Measurements from ENCODE around the gene ARG2. TPM values are rescaled to one million over a fixed set of nuclear protein-coding genes. Genes with fewer than 3 reads are reported as not detected.

The ARG2 gene
- total RNA-seq, 1 experiment from 2014 or later = 8.6 TPM

DNA sequence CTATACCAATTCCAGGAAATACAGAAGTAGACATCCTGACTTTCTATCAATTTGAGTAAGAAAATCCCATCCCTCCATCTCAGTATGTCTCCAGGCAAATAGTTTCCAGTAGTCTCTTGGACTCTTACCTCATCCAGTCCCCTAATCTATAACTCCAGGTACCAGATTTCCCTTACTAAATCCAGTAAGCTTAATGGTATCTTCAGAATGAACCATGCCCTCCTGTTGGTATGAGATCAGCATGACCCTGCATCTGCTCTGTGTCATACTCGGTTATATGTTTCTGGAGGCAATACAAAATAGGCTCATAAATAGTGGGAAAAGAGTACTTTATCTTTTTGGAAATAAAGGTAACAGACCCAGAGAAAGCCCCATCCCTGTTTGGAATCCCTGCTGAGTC, 38.1 kb upstream of the ARG2 start:
- Histone ChIP-seq H3K36me3 (ENCODE audit: low read depth) (no peaks in the 10 kb centered on the region), H3F3A (ENCODE audit: insufficient read depth, low read depth) (no peaks in the 10 kb centered on the region; the same call in 1 of the 2 replicates), H4K20me1 (ENCODE audit: insufficient read depth) (no peaks in the 10 kb centered on the region), H3K9me2 (ENCODE audit: insufficient read depth) (no peaks in the 10 kb centered on the region), H3K4me1 (replicated peaks; ENCODE audit: insufficient read depth) (no peaks in the 10 kb centered on the region), H3K27ac (no peak overlapping the region), H3K79me2 (ENCODE audit: low read depth) (no peaks in the 10 kb centered on the region), H3K4me2 (no peak overlapping the region), H3K27me3 (ENCODE audit: insufficient read depth, low read depth) (no peaks in the 10 kb centered on the region), H3K4me3 (no peak overlapping the region), H2AFZ (no peak overlapping the region), H3K9me3 (ENCODE audit: insufficient read depth, low read depth) (no peaks in the 10 kb centered on the region)
- DNase-seq = no peak
- intact Hi-C loops (cut with micrococcal nuclease; ENCODE audit: unreplicated experiment) = loop anchor here (2.0 kb wide), 1 partner anchor 1263 kb away; no protein-coding TSS in a partner anchor
- POLR2A ChIA-PET (ENCODE audit: unreplicated experiment) = no interaction called here
- CTCF ChIA-PET = interaction anchor here (0.8 to 2.0 kb wide), 2 partner anchors 11 to 123 kb away, joined by 4 to 6 read pairs; no protein-coding TSS in a partner anchor
- no TSS peak for BruUV-seq (replicated peaks)
- no peak for TF ChIP-seq EZH2 (IDR thresholded peaks at IDR 0.05; ENCODE audit: low read depth)

DNA sequence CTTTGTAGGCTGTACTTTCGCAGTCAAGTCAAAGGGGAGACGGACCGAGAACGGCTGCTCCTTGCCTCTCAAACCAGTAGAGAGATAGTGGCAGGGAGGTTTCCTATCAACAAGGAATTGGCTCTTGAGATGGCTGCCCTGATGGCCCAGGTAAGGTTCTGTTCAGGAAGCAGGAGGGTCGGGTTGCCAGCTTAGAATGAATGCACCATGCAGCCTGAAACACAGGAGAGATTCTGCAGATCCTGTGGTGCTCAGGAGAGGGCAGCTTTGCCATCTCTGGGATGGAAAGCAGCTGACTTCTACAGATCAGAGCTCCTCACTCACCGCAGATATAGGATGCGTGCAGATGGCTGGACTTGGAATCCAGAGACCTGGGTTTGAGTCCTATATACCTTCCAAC, 37.7 kb upstream of the ARG2 start:
- Histone ChIP-seq H2AFZ (no peak overlapping the region), H3K4me1 (replicated peaks; ENCODE audit: insufficient read depth) (no peaks in the 10 kb centered on the region), H3K79me2 (ENCODE audit: low read depth) (no peaks in the 10 kb centered on the region), H4K20me1 (ENCODE audit: insufficient read depth) (no peaks in the 10 kb centered on the region), H3K9me3 (ENCODE audit: insufficient read depth, low read depth) (no peaks in the 10 kb centered on the region), H3K27ac (no peak overlapping the region), H3F3A (ENCODE audit: insufficient read depth, low read depth) (no peaks in the 10 kb centered on the region; the same call in 1 of the 2 replicates), H3K9me2 (ENCODE audit: insufficient read depth) (no peaks in the 10 kb centered on the region), H3K4me3 (no peak overlapping the region), H3K27me3 (ENCODE audit: insufficient read depth, low read depth) (no peaks in the 10 kb centered on the region), H3K4me2 (no peak overlapping the region), H3K36me3 (ENCODE audit: low read depth) (no peaks in the 10 kb centered on the region)
- ChIA-PET POLR2A (ENCODE audit: unreplicated experiment) (no interaction called here), CTCF (interaction anchor here (0.8 to 2.0 kb wide), 2 partner anchors 11 to 122 kb away, joined by 4 to 6 read pairs; no protein-coding TSS in a partner anchor)
- no peak for DNase-seq
- intact Hi-C loops (cut with micrococcal nuclease; ENCODE audit: unreplicated experiment) = loop anchor here (2.0 kb wide), 1 partner anchor 1263 kb away; no protein-coding TSS in a partner anchor
- no TSS peak for BruUV-seq (replicated peaks)
- TF ChIP-seq, protein P1, sequence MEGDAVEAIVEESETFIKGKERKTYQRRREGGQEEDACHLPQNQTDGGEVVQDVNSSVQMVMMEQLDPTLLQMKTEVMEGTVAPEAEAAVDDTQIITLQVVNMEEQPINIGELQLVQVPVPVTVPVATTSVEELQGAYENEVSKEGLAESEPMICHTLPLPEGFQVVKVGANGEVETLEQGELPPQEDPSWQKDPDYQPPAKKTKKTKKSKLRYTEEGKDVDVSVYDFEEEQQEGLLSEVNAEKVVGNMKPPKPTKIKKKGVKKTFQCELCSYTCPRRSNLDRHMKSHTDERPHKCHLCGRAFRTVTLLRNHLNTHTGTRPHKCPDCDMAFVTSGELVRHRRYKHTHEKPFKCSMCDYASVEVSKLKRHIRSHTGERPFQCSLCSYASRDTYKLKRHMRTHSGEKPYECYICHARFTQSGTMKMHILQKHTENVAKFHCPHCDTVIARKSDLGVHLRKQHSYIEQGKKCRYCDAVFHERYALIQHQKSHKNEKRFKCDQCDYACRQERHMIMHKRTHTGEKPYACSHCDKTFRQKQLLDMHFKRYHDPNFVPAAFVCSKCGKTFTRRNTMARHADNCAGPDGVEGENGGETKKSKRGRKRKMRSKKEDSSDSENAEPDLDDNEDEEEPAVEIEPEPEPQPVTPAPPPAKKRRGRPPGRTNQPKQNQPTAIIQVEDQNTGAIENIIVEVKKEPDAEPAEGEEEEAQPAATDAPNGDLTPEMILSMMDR (conservative IDR thresholded peaks at IDR 0.05) = no peak

DNA sequence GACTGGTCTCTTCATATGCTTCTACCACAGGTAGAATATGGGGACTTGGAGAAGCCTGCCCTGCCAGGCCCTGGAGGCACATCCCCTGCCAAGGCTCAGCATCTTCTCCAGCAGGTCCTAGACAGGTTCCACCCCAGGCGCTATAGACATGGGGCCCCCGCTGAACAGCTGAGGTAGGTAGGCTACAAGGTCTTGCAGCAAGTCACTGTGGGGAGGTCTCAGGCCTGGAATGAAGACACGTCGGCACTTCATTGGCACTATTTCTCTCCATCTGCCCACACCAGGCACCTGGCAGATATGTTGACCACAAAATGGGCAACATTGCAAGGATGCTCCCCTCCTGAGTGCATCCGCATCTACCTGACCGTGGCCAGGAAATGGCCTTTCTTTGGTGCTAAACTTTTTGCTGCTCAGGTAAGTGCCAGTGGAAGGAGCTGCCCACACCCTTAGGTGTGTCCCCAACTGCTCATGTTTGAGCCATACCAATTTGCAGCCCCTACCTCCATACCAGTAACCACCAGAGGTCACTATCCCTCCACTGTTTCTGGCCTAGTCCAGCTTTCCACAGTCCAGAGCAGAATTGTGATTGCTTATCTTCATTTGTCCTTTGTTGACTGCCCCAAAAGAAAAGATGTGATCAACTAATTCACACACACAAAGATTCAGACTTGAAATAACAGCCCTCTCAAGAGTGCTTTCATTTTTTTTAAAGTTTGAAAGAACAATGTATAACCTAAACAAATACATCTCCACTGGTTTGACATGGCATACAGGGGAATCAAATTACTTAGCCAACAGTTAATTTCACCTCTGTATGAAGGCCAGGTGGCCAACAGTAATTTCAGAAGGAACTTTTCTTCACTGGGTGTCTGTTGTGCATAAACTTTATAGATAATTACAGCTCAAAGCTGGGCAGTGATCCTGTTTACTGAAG, 35.7 kb upstream of the ARG2 start:
- Histone ChIP-seq H3F3A (ENCODE audit: insufficient read depth, low read depth) (no peaks in the 10 kb centered on the region; the same call in 1 of the 2 replicates), H3K4me1 (replicated peaks; ENCODE audit: insufficient read depth) (no peaks in the 10 kb centered on the region), H3K79me2 (ENCODE audit: low read depth) (no peaks in the 10 kb centered on the region), H3K27me3 (ENCODE audit: insufficient read depth, low read depth) (no peaks in the 10 kb centered on the region), H3K36me3 (ENCODE audit: low read depth) (no peaks in the 10 kb centered on the region; the same call in 1 of the 2 replicates), H3K27ac (no peak overlapping the region), H2AFZ (no peak overlapping the region), H3K4me3 (no peak overlapping the region), H3K9me2 (ENCODE audit: insufficient read depth) (no peaks in the 10 kb centered on the region), H4K20me1 (ENCODE audit: insufficient read depth) (no peaks in the 10 kb centered on the region), H3K9me3 (ENCODE audit: insufficient read depth, low read depth) (no peaks in the 10 kb centered on the region), H3K4me2 (no peak overlapping the region)
- DNase-seq = peak; percentile 42 to 60
- intact Hi-C loops (cut with micrococcal nuclease; ENCODE audit: unreplicated experiment) = loop anchor here (1.0 to 2.0 kb wide), 3 partner anchors 83 to 1261 kb away; no protein-coding TSS in a partner anchor
- no TSS peak for BruUV-seq (replicated peaks)
- ChIA-PET POLR2A (ENCODE audit: unreplicated experiment) (interaction anchor here (0.6 kb wide), 1 partner anchor 983 kb away, joined by 3 read pairs; no protein-coding TSS in a partner anchor), CTCF (interaction anchor here (0.5 to 2.2 kb wide), 5 partner anchors 57 to 1629 kb away, joined by 3 to 21 read pairs (median 6); no protein-coding TSS in a partner anchor)
- TF ChIP-seq EZH2 (IDR thresholded peaks at IDR 0.05; ENCODE audit: low read depth) = no peak
- TF ChIP-seq, protein P1 (conservative IDR thresholded peaks at IDR 0.05) = peak; percentile 85
